LoVo (cell line): ENCODE data around the gene SLC36A4.
"Not testable (repeated sequence)": the region's sequence is repeated elsewhere in the genome, so short reads cannot be mapped to it uniquely, and the experiment has no call there.

Experiments used
- DNase-seq: peaks from one replicate; pipeline ENCODE4 v3.0.0-alpha.2; 2016; ENCODE audit warnings: low spot score

SLC36A4 gene

DNA sequence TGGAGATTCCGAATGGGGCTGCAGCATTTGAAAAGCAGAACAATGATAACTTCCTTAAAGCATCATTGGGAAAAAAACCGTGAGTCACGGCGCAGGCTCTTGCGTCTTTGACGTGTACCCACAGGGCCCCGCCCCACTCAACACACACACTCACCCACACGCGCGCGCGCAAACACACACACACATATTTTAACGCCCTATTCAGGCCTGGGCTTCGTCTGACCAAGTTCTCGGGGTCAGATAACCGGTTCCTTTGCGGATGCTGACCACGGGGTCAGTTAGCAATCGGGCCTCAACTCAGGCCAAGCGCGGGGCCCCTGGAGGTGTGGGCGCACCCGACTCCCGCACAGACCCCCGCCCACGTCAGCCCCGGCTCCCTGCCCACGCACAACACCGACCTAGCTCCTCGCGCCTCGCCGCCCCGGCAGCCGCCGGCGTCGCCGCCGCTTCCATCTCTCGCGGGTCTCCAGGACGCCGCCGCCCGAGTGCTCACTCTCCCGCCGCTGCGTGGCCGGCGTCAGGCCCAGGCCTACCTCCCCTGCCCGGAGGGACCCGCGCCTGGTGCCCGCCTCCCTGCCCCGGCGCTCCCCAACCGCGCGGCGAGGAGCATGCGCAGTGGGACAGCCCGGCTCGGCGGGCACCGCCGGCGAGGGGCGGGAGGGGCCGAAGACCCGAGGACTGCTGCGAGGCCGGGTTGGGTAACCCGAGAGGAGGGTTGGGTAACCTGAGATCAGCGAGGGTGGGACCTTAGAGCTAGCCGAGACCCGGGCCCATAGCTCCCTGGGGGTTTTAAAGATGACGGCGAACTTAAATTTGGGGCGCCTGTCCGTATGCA is at the start of gene SLC36A4:
Gene SLC36A4 (minus strand): TSS at position 612 of the 835 bp plus-strand sequence. CDS start 159 bp downstream, at position 453.
- peak; percentile 87 for DNase-seq

DNA sequence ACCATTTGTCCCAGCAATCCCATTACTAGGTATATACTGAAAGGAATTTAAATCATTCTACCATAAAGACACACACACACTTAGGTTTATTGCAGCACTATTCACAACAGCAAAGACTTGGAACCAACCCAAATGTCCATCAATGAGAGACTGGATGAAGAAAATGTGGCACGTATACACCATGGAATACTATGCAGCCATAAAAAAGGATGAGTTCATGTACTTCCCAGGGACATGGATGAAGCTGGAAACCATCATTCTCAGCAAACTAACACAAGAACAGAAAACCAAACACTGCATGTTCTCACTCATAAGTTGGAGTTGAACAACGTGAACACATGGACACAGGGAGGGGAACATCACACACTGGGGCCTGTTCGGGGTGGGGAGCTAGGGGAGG is 49.0 kb upstream of the SLC36A4 start:
- DNase-seq = not testable (repeated sequence)

DNA sequence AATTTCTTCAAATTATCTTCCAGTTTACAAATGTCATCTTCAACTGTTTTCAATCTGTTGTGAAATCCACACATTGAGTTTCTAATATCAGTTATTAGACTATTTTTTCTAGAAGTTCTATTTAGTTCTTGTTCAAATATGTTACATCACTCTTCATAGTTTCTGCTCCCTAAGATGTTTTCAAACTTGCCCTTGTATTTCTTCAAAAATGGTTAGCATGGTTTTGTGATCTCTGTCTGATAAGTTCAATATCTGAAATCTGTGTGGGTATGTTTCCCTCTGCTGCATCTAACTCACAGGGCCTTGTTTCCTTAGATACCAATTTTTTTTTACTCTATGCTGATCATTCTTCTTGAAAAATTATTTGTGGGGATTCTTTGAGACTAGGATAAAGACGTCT is 46.2 kb upstream of the SLC36A4 start:
- no peak for DNase-seq

GRCh38 chr11:93239966-93240365 is 42.2 kb upstream of the SLC36A4 start:
- no peak for DNase-seq

DNA sequence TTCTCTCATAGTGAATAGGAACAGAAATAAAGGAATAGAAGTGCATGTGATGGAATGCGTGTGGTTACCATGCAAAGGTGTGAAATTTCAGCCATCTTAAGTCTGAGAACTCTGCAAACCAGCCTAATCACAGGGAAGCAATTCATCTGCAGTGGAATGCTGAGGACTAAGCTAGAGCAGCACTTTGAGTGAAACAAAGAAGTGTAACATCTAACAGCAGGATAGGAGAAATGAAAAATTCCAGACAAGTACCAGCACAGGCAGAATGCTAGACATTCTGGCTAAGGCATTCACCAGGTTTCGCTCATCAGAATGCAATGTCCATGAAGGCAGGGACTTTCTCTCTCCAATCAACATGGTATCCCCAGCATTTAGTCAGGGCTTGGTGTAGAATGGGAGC is 41.2 kb upstream of the SLC36A4 start:
- no peak for DNase-seq

- DNase-seq = peak; percentile 25
Observed at GRCh38 chr11:93236741-93237675, 39.2 kb upstream of the SLC36A4 start.

DNA sequence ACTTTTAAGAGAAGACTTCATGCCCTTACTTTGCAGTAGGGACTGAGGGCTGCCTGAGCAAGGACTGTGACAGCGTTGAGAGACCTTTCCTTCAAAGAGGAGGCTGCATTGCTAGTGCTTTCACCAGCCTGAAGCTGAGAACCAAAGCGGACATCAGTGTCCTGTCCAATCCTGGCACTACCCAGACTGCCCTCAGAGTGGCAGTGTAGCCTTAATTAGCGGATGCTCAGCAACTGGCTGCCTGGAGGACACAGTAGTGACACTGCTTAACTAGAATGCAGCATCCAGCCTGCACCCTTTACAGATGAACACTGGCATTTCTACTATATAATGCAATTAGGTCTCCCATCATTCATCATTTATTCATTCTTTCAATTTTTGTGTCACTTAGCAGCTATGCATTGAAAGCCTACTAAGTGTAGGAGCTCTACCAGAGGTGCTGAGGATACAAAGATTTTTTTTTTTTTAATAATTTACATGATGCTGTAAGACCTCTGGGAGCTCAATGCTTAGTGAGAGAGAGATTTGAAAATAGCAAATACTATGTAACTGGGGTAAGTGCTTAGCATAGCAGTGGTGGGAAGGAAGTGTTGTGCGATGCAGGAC is 36.9 kb upstream of the SLC36A4 start:
- DNase-seq = peak; percentile 72

GRCh38 chr11:93229876-93230275 is 32.1 kb upstream of the SLC36A4 start:
- DNase-seq = no peak

DNA sequence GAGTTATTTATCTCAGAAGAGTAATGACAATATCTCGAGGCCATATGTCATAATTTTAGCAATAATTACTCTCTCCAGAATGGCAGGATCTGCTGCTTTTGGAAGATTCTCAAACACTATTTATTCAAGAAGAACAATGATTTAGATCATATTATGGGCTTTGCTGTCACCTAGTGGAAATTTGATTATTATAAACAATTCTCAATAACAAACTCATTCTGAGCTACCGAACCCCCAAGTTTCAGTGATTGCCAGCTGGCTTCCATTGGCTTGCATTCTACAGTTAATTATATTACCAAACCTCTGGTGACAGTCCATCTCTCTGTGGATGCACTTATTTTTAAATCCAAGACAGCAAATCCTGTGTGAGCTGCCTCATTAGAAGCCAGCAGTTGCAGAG is 27.9 kb upstream of the SLC36A4 start:
- DNase-seq = no peak

DNA sequence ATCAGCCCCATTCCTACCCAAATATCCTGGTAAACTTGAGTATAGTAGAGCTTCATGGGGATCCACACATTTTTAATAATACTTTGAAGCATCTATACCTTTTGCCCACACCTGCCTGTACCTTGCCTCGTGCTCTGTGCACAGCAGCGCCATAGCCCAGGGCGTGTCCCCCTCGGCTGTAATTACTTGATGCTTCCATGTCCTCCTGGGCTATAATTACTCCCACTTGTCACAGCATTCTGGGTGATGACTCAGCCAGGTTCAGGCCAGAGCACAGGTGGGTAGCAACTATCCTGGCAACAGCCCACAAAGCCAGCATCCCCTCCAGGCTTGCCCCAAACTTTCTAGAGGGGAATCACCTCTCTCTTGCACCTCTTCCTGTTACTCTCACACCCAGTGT is 23.7 kb upstream of the SLC36A4 start:
- no peak for DNase-seq

GRCh38 chr11:93220078-93220477 is 22.3 kb upstream of the SLC36A4 start:
- no peak for DNase-seq

DNA sequence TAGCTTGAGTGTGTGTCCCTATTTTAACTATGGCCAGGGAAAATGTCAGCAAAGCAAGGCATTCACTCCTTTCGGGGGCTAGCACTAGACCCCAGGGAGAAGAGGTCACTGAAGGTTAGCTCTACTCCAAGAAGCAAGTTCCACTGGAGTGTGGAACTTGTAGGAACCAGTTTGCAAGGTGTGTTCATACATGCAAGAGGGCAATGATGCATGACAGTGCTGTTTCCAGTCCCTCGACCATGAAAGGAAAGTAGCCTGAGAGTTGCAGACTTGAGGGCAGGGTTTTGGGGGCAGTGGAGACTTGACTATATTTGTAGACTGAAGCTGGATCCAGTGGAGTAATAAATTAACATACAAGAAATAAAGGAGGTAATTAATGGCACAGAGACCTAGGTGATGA is 21.6 kb upstream of the SLC36A4 start:
- DNase-seq = no peak

GRCh38 chr11:93216511-93217101 is 18.8 kb upstream of the SLC36A4 start:
- DNase-seq = no peak

- DNase-seq = no peak
Observed at GRCh38 chr11:93213622-93214021, 15.8 kb upstream of the SLC36A4 start.

GRCh38 chr11:93212094-93212493 is 14.3 kb upstream of the SLC36A4 start:
- no peak for DNase-seq

DNA sequence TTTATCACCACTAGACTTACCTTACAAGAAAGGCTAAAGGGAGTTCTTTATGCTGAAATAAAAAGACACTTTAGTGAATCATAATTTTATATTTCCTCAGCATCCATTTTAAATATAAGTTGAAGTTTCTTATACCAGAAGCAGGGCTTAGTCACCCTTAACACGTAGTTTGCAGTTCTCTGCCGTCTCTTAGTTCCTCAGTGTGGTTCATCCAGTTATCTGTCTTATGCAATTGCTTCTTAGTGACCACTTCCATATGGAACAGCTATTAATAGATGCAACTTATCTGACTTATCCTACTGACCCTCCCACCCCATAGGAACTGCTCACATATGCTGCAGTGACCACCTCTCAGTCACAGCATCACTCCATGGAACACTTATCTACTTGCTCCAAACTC is 11.7 kb upstream of the SLC36A4 start:
- no peak for DNase-seq

GRCh38 chr11:93208663-93209270 is 11.0 kb upstream of the SLC36A4 start:
- DNase-seq = no peak

GRCh38 chr11:93199616-93200015 is 1.8 kb upstream of the SLC36A4 start:
- no peak for DNase-seq

- DNase-seq = peak; percentile 3
Observed at GRCh38 chr11:93198215-93198845, 539 bp upstream of the SLC36A4 start.

DNA sequence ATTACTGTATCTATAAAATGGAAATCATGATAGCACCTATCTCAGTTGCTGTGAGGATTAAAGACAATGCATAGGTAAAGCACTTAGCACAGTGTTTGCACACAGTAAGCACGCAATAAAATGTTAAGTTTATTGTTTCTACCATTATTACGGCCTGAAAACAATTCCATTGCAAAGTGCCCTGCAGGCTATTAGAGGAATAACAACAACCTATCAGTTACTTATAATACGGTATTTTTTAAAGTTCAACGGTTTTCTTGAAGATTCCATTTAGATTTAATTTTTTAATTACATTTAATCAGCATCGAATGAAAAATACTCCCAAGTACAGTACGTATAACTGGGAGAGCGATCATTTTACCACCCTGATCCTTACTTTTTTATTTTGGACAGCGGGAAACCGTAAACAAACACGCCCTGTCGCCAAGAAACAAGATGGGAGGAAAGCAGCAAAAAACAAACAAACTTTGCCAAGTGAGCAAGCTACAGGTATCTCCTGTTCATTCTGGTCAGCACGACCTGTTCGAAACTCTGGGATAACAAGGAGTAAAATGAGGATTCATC is 893 bp downstream of the SLC36A4 start:
- DNase-seq = no peak
